Stimulated activated CD8-positive, alpha-beta memory T cell treated with anti-CD3 and anti-CD28 coated beads, Interleukin-4, amount 100 ng/mL, for 1 hour (primary cell): ENCODE measurements around the gene SBF2.
"Not testable (repeated sequence)": the region's sequence is repeated elsewhere in the genome, so short reads cannot be mapped to it uniquely, and the experiment has no call there.

Experiments
- DNase-seq, 2 donors: peaks; one replicate each; pipeline ENCODE4 v3.0.0-alpha.2; 2020; ENCODE audit warnings: low read depth in 2 of 2, low spot score in 1 of 2

SBF2 gene

GRCh38 chr11:10201343-10201742, 92.7 kb downstream of the SBF2 start:
- no peak for DNase-seq

GRCh38 chr11:10197091-10197490, 96.9 kb downstream of the SBF2 start:
- DNase-seq = no peak

GRCh38 chr11:10192036-10192435, 102.0 kb downstream of the SBF2 start:
- DNase-seq = no peak

- no peak for DNase-seq
Observed at GRCh38 chr11:10181811-10182210, 112.2 kb downstream of the SBF2 start.

- DNase-seq = no peak
Observed at GRCh38 chr11:10164621-10165020, 129.4 kb downstream of the SBF2 start.

GRCh38 chr11:10162222-10162621, 131.8 kb downstream of the SBF2 start:
- no peak for DNase-seq

GRCh38 chr11:10160350-10160749, 133.7 kb downstream of the SBF2 start:
- DNase-seq = no peak

GRCh38 chr11:10158461-10158860, 135.6 kb downstream of the SBF2 start:
- DNase-seq = no peak

GRCh38 chr11:10155793-10156490, 138.1 kb downstream of the SBF2 start:
- no peak for DNase-seq

- no peak for DNase-seq
Observed at GRCh38 chr11:10150800-10151199, 143.2 kb downstream of the SBF2 start.

- no peak for DNase-seq
Observed at GRCh38 chr11:10149553-10149952, 144.5 kb downstream of the SBF2 start.

GRCh38 chr11:10147195-10147594, 146.8 kb downstream of the SBF2 start:
- DNase-seq = no peak

GRCh38 chr11:10144954-10145353, 149.1 kb downstream of the SBF2 start:
- DNase-seq = no peak

GRCh38 chr11:10139656-10140055, 154.4 kb downstream of the SBF2 start:
- no peak for DNase-seq

GRCh38 chr11:10139143-10139542, 154.9 kb downstream of the SBF2 start:
- no peak for DNase-seq

GRCh38 chr11:10134975-10135481, 159.0 kb downstream of the SBF2 start:
- no peak for DNase-seq

GRCh38 chr11:10134226-10134625, 159.8 kb downstream of the SBF2 start:
- not testable (repeated sequence) for DNase-seq

- not testable (repeated sequence) for DNase-seq
Observed at GRCh38 chr11:10133251-10133650, 160.8 kb downstream of the SBF2 start.

- DNase-seq = no peak
Observed at GRCh38 chr11:10130875-10131274, 163.1 kb downstream of the SBF2 start.

GRCh38 chr11:10129184-10129583, 164.8 kb downstream of the SBF2 start:
- not testable (repeated sequence) for DNase-seq

- no peak for DNase-seq
Observed at GRCh38 chr11:10125522-10126133, 168.4 kb downstream of the SBF2 start.

- DNase-seq = no peak
Observed at GRCh38 chr11:10122326-10123197, 171.5 kb downstream of the SBF2 start.
